ENCODE data around the gene NODAL.

NODAL gene

DNA sequence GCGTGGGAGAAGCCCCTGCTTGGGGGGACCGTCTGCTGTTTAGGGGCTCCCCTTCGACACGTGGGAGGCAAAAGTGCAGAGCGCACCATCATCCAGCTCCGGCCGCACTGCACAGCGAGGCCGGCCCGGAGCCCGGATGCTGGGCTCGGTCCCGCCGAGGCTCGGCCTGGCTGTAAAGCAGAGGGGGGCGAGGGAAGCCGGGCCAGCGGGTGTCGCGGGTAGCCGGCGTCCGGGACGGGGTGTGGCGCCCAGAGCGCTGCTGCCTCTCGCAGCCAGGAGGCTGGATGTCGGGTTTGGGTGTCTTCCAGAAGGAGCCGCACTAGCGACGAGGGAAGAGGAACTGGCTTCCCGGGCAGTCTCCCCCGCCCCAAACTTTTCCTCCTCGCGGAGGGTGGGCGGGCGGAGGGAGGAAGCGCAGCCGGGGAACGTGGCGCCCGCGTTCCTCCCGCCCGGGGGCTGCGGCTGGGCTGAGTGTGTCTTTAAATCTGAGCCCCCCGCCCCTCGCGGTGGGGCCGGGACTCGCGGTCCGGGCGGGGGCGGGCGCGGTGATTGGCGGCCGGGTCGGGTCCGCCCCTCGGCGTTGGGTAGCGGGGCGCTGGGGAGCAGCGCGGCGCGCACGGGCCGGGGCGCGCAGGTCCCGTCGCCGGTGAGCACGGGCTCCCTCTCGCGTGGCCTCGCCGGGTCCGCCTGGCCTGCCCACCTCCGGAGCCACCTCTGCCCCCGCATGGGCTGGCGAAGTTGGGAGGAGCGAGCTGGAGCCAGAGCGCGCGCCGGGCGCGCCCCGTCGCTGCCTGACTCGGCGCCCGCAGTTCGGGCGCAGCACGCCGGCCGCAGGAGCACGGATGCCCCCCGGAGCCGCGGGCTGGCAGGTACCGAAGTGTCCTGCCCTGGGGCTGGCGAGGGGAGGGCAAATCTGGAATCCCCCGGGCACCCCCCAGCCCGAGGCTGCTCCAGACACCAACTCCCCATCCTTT, 37.0 kb upstream of the NODAL start, which contains the start of gene PALD1:
PALD1 (plus strand) TSS at position 577 of the 974 bp plus-strand sequence. CDS start 47,185 bp downstream, outside the sequence.
- TF ChIP-seq ESRRG (CRISPR knock-in tag; IDR thresholded peaks at IDR 0.05) = no peak
- no peak for TF ChIP-seq CSDC2 (CRISPR knock-in tag; IDR thresholded peaks at IDR 0.05)
- no peak for TF ChIP-seq ZNF565 (CRISPR knock-in tag; conservative IDR thresholded peaks at IDR 0.05; ENCODE audit: low read depth)
- TF ChIP-seq ZC3H10 (CRISPR knock-in tag; IDR thresholded peaks at IDR 0.05) = no peak
- TF ChIP-seq SNAI2 (CRISPR knock-in tag; IDR thresholded peaks at IDR 0.05) = no peak
- TF ChIP-seq, protein P1, sequence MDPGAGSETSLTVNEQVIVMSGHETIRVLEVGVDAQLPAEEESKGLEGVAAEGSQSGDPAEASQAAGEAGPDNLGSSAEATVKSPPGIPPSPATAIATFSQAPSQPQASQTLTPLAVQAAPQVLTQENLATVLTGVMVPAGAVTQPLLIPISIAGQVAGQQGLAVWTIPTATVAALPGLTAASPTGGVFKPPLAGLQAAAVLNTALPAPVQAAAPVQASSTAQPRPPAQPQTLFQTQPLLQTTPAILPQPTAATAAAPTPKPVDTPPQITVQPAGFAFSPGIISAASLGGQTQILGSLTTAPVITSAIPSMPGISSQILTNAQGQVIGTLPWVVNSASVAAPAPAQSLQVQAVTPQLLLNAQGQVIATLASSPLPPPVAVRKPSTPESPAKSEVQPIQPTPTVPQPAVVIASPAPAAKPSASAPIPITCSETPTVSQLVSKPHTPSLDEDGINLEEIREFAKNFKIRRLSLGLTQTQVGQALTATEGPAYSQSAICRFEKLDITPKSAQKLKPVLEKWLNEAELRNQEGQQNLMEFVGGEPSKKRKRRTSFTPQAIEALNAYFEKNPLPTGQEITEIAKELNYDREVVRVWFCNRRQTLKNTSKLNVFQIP (CRISPR knock-in tag; IDR thresholded peaks at IDR 0.05; ENCODE audit: borderline replicate concordance, low read depth) = no peak
- TF ChIP-seq TOX (CRISPR knock-in tag; IDR thresholded peaks at IDR 0.05; ENCODE audit: borderline replicate concordance) = no peak
- TF ChIP-seq TCF4 (CRISPR knock-in tag; IDR thresholded peaks at IDR 0.05; ENCODE audit: borderline replicate concordance) = no peak
- no peak for TF ChIP-seq ZNF70 (CRISPR knock-in tag; IDR thresholded peaks at IDR 0.05)
- no peak for TF ChIP-seq GLIS3 (CRISPR knock-in tag; IDR thresholded peaks at IDR 0.05)
- TF ChIP-seq, protein P2, sequence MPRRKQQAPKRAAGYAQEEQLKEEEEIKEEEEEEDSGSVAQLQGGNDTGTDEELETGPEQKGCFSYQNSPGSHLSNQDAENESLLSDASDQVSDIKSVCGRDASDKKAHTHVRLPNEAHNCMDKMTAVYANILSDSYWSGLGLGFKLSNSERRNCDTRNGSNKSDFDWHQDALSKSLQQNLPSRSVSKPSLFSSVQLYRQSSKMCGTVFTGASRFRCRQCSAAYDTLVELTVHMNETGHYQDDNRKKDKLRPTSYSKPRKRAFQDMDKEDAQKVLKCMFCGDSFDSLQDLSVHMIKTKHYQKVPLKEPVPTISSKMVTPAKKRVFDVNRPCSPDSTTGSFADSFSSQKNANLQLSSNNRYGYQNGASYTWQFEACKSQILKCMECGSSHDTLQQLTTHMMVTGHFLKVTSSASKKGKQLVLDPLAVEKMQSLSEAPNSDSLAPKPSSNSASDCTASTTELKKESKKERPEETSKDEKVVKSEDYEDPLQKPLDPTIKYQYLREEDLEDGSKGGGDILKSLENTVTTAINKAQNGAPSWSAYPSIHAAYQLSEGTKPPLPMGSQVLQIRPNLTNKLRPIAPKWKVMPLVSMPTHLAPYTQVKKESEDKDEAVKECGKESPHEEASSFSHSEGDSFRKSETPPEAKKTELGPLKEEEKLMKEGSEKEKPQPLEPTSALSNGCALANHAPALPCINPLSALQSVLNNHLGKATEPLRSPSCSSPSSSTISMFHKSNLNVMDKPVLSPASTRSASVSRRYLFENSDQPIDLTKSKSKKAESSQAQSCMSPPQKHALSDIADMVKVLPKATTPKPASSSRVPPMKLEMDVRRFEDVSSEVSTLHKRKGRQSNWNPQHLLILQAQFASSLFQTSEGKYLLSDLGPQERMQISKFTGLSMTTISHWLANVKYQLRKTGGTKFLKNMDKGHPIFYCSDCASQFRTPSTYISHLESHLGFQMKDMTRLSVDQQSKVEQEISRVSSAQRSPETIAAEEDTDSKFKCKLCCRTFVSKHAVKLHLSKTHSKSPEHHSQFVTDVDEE (CRISPR knock-in tag; IDR thresholded peaks at IDR 0.05) = no peak
- no peak for TF ChIP-seq ISL1 (CRISPR knock-in tag; IDR thresholded peaks at IDR 0.05)
- no peak for TF ChIP-seq PPARA (CRISPR knock-in tag; IDR thresholded peaks at IDR 0.05; ENCODE audit: borderline replicate concordance)
- no peak for TF ChIP-seq OSR1 (CRISPR knock-in tag; IDR thresholded peaks at IDR 0.05)
- TF ChIP-seq, protein P3, sequence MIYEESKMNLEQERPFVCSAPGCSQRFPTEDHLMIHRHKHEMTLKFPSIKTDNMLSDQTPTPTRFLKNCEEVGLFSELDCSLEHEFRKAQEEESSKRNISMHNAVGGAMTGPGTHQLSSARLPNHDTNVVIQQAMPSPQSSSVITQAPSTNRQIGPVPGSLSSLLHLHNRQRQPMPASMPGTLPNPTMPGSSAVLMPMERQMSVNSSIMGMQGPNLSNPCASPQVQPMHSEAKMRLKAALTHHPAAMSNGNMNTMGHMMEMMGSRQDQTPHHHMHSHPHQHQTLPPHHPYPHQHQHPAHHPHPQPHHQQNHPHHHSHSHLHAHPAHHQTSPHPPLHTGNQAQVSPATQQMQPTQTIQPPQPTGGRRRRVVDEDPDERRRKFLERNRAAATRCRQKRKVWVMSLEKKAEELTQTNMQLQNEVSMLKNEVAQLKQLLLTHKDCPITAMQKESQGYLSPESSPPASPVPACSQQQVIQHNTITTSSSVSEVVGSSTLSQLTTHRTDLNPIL (CRISPR knock-in tag; IDR thresholded peaks at IDR 0.05; ENCODE audit: low read depth) = no peak
- TF ChIP-seq ZFP3 (CRISPR knock-in tag; IDR thresholded peaks at IDR 0.05) = no peak
- TF ChIP-seq, protein P4, sequence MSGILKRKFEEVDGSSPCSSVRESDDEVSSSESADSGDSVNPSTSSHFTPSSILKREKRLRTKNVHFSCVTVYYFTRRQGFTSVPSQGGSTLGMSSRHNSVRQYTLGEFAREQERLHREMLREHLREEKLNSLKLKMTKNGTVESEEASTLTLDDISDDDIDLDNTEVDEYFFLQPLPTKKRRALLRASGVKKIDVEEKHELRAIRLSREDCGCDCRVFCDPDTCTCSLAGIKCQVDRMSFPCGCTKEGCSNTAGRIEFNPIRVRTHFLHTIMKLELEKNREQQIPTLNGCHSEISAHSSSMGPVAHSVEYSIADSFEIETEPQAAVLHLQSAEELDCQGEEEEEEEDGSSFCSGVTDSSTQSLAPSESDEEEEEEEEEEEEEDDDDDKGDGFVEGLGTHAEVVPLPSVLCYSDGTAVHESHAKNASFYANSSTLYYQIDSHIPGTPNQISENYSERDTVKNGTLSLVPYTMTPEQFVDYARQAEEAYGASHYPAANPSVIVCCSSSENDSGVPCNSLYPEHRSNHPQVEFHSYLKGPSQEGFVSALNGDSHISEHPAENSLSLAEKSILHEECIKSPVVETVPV (CRISPR knock-in tag; IDR thresholded peaks at IDR 0.05) = no peak
- TF ChIP-seq ARNTL (CRISPR knock-in tag; IDR thresholded peaks at IDR 0.05; ENCODE audit: borderline replicate concordance, low read depth) = no peak
- no peak for TF ChIP-seq RARB (CRISPR knock-in tag; IDR thresholded peaks at IDR 0.05)
- no peak for TF ChIP-seq BACH2 (CRISPR knock-in tag; IDR thresholded peaks at IDR 0.05; ENCODE audit: borderline replicate concordance)
- peak; percentile 38 for ATAC-seq

DNA sequence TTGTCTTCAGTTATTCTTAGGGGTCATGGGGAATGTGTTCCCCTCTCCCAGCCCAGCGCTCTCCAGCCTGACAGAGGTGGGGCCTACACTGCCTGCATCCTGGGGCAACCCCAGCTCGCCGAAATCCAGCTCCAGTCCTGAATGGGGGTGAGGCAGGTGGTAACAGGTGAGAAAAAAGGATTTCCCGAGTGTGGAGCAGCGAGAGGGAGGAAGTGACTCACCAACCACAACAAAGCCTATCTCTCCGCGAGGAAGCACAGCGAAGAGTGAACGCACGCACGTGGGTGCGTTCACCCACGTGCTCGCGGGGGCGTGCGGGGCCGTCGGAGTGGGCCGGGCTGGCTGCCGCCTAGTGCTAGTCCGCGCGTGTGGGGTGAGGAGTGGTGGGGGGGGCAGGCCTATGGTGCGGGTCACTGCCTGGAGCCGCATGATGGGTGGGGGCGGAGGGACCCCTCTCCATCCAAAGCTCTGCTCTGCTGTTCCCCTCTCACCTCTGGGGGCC, 36.2 kb upstream of the NODAL start:
- TF ChIP-seq, protein P3 (CRISPR knock-in tag; IDR thresholded peaks at IDR 0.05; ENCODE audit: low read depth) = no peak
- TF ChIP-seq ISL1 (CRISPR knock-in tag; IDR thresholded peaks at IDR 0.05) (no peak), ZNF70 (CRISPR knock-in tag; IDR thresholded peaks at IDR 0.05) (no peak), CSDC2 (CRISPR knock-in tag; IDR thresholded peaks at IDR 0.05) (no peak), PPARA (CRISPR knock-in tag; IDR thresholded peaks at IDR 0.05; ENCODE audit: borderline replicate concordance) (no peak), OSR1 (CRISPR knock-in tag; IDR thresholded peaks at IDR 0.05) (no peak), ZFP3 (CRISPR knock-in tag; IDR thresholded peaks at IDR 0.05) (no peak), ZNF565 (CRISPR knock-in tag; conservative IDR thresholded peaks at IDR 0.05; ENCODE audit: low read depth) (no peak), TCF4 (CRISPR knock-in tag; IDR thresholded peaks at IDR 0.05; ENCODE audit: borderline replicate concordance) (no peak), TOX (CRISPR knock-in tag; IDR thresholded peaks at IDR 0.05; ENCODE audit: borderline replicate concordance) (no peak)
- ATAC-seq = no peak

Measured in SK-N-SH treated with all-trans-retinoic acid at 6 μM for 48 hours (cell line).